Heart left ventricle (tissue), 16 donors: ENCODE data around the gene PTPRJ. TPM values are rescaled to one million over a fixed set of nuclear protein-coding genes. Genes with fewer than 3 reads are reported as not detected.
A peak's percentile ranks its signal among the peaks of the same experiment; 100 is the strongest.

Source experiments
- ATAC-seq, 4 donors: fragments of 200-7000 bp; cut with Tn5 transposase; one replicate each; pipeline ENCODE4 v1.9.1; 2020 to 2022; ENCODE audit warnings: moderate library complexity in 4 of 4, mild to moderate bottlenecking in 3 of 4, moderate number of reproducible peaks in 1 of 4
- DNase-seq, 5 donors: peaks; one replicate each; pipeline ENCODE4 v3.0.0-alpha.2; 2020
- H3K27ac ChIP-seq, 12 donors: fragments of 200-600 bp; sonication (generic) in 4 of 12; one replicate each; pipeline versions ENCODE4 v1.5.0 to v1.8.0; 2016 to 2022; ENCODE audit warnings: mild to moderate bottlenecking in 2 of 12
- H3K27me3 ChIP-seq, 9 donors: fragments of 200-600 bp; sonication (generic) in 2 of 9; one replicate each; pipeline versions ENCODE4 v1.5.1 to v1.8.0; 2016 to 2022; ENCODE audit warnings: mild to moderate bottlenecking in 3 of 9
- H3K36me3 ChIP-seq, 9 donors: fragments of 200-600 bp; sonication (generic) in 2 of 9; one replicate each; pipeline versions ENCODE4 v1.5.0 to v1.8.0; 2018 to 2022; ENCODE audit warnings: mild to moderate bottlenecking in 2 of 9
- H3K4me1 ChIP-seq, 12 donors: fragments of 200-600 bp; sonication (generic) in 4 of 12; one replicate each; pipeline versions ENCODE4 v1.5.0 to v1.8.0; 2016 to 2022; ENCODE audit warnings: mild to moderate bottlenecking in 3 of 12
- H3K4me3 ChIP-seq, 12 donors: fragments of 200-600 bp; sonication (generic) in 4 of 12; one replicate each; pipeline versions ENCODE4 v1.5.0 to v1.8.0; 2017 to 2022; ENCODE audit warnings: mild to moderate bottlenecking in 9 of 12, moderate library complexity in 4 of 12
- H3K9me3 ChIP-seq, 12 donors: fragments of 200-600 bp; sonication (generic) in 4 of 12; one replicate each; pipeline versions ENCODE4 v1.5.0 to v1.8.0; 2016 to 2022; ENCODE audit warnings: mild to moderate bottlenecking in 1 of 12
- CTCF ChIP-seq, 12 donors: fragments of 200-600 bp; sonication (generic) in 4 of 12; IDR thresholded peaks; one replicate each; pipeline versions ENCODE4 v1.5.0 to v1.8.0; 2018 to 2022; ENCODE audit warnings: antibody characterized with exemption in 12 of 12, mild to moderate bottlenecking in 5 of 12
- POLR2A ChIP-seq, 2 donors: fragments of 450-650 bp; IDR thresholded peaks; one replicate each; pipeline ENCODE4 v1.6.1; 2017; ENCODE audit warnings: antibody characterized with exemption in 2 of 2, mild to moderate bottlenecking in 2 of 2, moderate library complexity in 2 of 2
- WGBS, 4 donors: extraction: QIAGEN DNeasy Blood & Tissue Kit in 2 of 4; methylation state at CpG; one replicate each; pipeline versions ENCODE4 v1.1.5 to v1.1.7; 2013 to 2018; 5-methylcytosine and 5-hydroxymethylcytosine counted together
- intact Hi-C, 10 donors: fragments of 100-400 bp; cut with DNase I; formaldehyde crosslinking; loops; one replicate each; pipeline versions ENCODE4 v1.11.1 to v1.14.2; 2022
- polyA plus RNA-seq, 2 donors: library from polyadenylated mRNA; stranded (reverse); fragments of 200-250 nt; gene quantifications; one replicate each; pipeline ENCODE4 v1.2.3, GENCODE V29; 2013
- total RNA-seq, 9 donors: library from RNA; depleted of rRNA in 2 of 9; stranded (reverse); fragments of >200 nt in 2 of 9; fragmentation: NEBNext Ultra II Directional in 3 of 9; extraction: Animal tissue kit (Norgen Biotek cat#: 25700) in 3 of 9; gene quantifications; one replicate each; pipeline versions ENCODE4 v1.1.0 to v1.2.4, GENCODE V29; 2016 to 2023
- donor health status: ischemic (EF 13 %, LVEDD 7.1; RV severe dilation, severe dysfunction).
- donor health status: healthy with polysubstance abuse.
- donor health status: DM: no; HTN: yes; CAD: no.
- donor health status: DM: no; HTN: no; CAD: no.
- donor health status: ischemic (EF 25% LVEDD 6.9; RV normal size, moderate dysfunction).
- donor health status: ischemic (EF 25% LVEDD 5.7; RV mildly dilated, moderate dysfunction).
- donor health status: healthy.
- donor health status: DM: yes; HTN: yes; CAD: no.
- donor health status: ischemic (EF 35%, LVEDD 5.7; RV mildly dilated, moderate dysfunction).
- donor health status: nonischemic (EF 11% LVEDD 7.7; RV severe dilation, severe dysfunction).
- donor health status: DM: yes; HTN: yes; CAD: no.
- donor health status: PGD.
- donor health status: ischemic (EF 29% LVEDD 5.4; RV normal size, mild dysfunction).
- donor health status: nonischemic (EF 23%, LVEDD 6.1; RV moderate dilation, normal function).

PTPRJ gene
- total and polyA plus RNA-seq, 11 donors, result 1.2 to 39.0 (median 6.3) TPM

- Histone ChIP-seq H3K27me3 (no peaks in the 10 kb centered on the region), H3K9me3 (no peaks in the 10 kb centered on the region), H3K4me3 (no peak overlapping the region), H3K27ac (peak overlapping the region in 1 of 12 donors; percentile 81), H3K36me3 (peaks cover 0 to 5% (median 0%) of the 10 kb centered on the region in 9 donors), H3K4me1 (peaks cover 0 to 100% (median 7%) of the 10 kb centered on the region in 12 donors)
- DNase-seq (no peak), ATAC-seq (no peak)
- intact Hi-C loops, result loop anchor here in 1 of 10 donors (10.0 kb wide), 1 partner anchor 62 kb away; no protein-coding TSS in a partner anchor
- WGBS, 4 donors, result 55 to 65% (median 58%) methylated on average over 1 of the region's 1 CpG
- TF ChIP-seq POLR2A (IDR thresholded peaks at IDR 0.05) (no peak), CTCF (IDR thresholded peaks at IDR 0.05) (no peak)
Observed at GRCh38 chr11:48017105-48017830, 36.9 kb downstream of the PTPRJ start.

GRCh38 chr11:48017831-48018527 lies 37.6 kb downstream of the PTPRJ start:
- intact Hi-C loops, result loop anchor here in 1 of 10 donors (10.0 kb wide), 1 partner anchor 63 kb away; no protein-coding TSS in a partner anchor
- 54 to 62% (median 57%) methylated on average over 3 of the region's 3 CpGs for WGBS, 4 donors
- no peak for ATAC-seq

GRCh38 chr11:48018528-48019216 lies 38.3 kb downstream of the PTPRJ start:
- TF ChIP-seq POLR2A (IDR thresholded peaks at IDR 0.05), result no peak
- no peak for TF ChIP-seq CTCF (IDR thresholded peaks at IDR 0.05)
- ATAC-seq (no peak), DNase-seq (no peak)
- H3K4me1 ChIP-seq, result peaks cover 0 to 96% (median 1%) of the 10 kb centered on the region in 12 donors
- intact Hi-C loops, result loop anchor here in 1 of 10 donors (10.0 kb wide), 1 partner anchor 64 kb away; no protein-coding TSS in a partner anchor
- peak overlapping the region in 1 of 12 donors; percentile 81 for H3K27ac ChIP-seq
- H3K4me3 ChIP-seq, result no peak overlapping the region
- peaks cover 0 to 5% (median 0%) of the 10 kb centered on the region in 9 donors for H3K36me3 ChIP-seq
- H3K27me3 ChIP-seq, result no peaks in the 10 kb centered on the region
- WGBS, 4 donors, result 63 to 76% (median 75%) methylated on average over 13 to 15 of the region's 15 CpGs
- no peaks in the 10 kb centered on the region for H3K9me3 ChIP-seq

More at GRCh38 chr11:48017831-48018527, 37.6 kb downstream of the PTPRJ start:
- no peak overlapping the region for H3K4me3 ChIP-seq
- peak overlapping the region in 1 of 12 donors; percentile 81 for H3K27ac ChIP-seq
- DNase-seq, result no peak
- no peak for TF ChIP-seq CTCF (IDR thresholded peaks at IDR 0.05)
- no peak for TF ChIP-seq POLR2A (IDR thresholded peaks at IDR 0.05)
- peaks cover 0 to 5% (median 0%) of the 10 kb centered on the region in 9 donors for H3K36me3 ChIP-seq
- no peaks in the 10 kb centered on the region for H3K9me3 ChIP-seq
- no peaks in the 10 kb centered on the region for H3K27me3 ChIP-seq
- peaks cover 0 to 100% (median 7%) of the 10 kb centered on the region in 12 donors for H3K4me1 ChIP-seq
